ENCODE measurements around the gene TGM3.

DNA sequence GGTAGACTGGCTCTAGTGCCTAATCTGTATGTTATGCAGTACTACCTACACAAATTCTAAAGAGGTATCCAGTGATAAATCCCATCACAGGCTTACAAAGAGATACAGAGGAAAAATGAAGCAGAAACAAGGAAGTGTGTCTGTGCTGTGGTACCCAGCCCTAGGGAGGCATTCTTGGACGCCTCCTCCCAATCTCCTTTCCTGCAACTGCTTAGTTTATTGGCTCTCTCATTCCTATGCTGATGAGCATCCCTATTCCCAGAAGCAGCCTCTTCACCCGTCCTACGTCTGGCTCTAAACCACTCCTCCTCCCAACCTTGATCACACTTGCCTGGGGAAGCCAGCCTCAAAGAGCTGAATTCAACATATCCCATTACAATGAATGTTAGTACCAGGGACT is 50.4 kb downstream of the TGM3 start:
- TF ChIP-seq, protein P1, sequence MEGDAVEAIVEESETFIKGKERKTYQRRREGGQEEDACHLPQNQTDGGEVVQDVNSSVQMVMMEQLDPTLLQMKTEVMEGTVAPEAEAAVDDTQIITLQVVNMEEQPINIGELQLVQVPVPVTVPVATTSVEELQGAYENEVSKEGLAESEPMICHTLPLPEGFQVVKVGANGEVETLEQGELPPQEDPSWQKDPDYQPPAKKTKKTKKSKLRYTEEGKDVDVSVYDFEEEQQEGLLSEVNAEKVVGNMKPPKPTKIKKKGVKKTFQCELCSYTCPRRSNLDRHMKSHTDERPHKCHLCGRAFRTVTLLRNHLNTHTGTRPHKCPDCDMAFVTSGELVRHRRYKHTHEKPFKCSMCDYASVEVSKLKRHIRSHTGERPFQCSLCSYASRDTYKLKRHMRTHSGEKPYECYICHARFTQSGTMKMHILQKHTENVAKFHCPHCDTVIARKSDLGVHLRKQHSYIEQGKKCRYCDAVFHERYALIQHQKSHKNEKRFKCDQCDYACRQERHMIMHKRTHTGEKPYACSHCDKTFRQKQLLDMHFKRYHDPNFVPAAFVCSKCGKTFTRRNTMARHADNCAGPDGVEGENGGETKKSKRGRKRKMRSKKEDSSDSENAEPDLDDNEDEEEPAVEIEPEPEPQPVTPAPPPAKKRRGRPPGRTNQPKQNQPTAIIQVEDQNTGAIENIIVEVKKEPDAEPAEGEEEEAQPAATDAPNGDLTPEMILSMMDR (conservative IDR thresholded peaks at IDR 0.05) = no peak
- no peak for TF ChIP-seq EZH2 (IDR thresholded peaks at IDR 0.05; ENCODE audit: low read depth)
